Sigmoid colon (tissue), 4 donors: ENCODE results near the gene NAT9.

Experiments used
- POLR2A ChIP-seq, 2 donors: fragments of 450-650 bp; IDR thresholded peaks; one replicate each; pipeline ENCODE4 v1.6.1; 2016; ENCODE audit warnings: antibody characterized with exemption in 2 of 2, mild to moderate bottlenecking in 2 of 2, moderate library complexity in 2 of 2
- POLR2AphosphoS5 ChIP-seq, 4 donors: sonication (generic); formaldehyde crosslinking; IDR thresholded peaks; one replicate each; pipeline ENCODE4 v1.6.1; 2017; ENCODE audit warnings: antibody characterized with exemption in 4 of 4
- TF ChIP-seq, protein P1 (sequence below), 4 experiments: fragments of 450-650 bp in 3 of 4; fragments of 200-600 bp in 1 of 4; IDR thresholded peaks; one replicate each; pipeline ENCODE4 v1.5.1; 2016 to 2019; ENCODE audit warnings: antibody characterized with exemption in 4 of 4, mild to moderate bottlenecking in 3 of 4, moderate library complexity in 2 of 4

DNA sequence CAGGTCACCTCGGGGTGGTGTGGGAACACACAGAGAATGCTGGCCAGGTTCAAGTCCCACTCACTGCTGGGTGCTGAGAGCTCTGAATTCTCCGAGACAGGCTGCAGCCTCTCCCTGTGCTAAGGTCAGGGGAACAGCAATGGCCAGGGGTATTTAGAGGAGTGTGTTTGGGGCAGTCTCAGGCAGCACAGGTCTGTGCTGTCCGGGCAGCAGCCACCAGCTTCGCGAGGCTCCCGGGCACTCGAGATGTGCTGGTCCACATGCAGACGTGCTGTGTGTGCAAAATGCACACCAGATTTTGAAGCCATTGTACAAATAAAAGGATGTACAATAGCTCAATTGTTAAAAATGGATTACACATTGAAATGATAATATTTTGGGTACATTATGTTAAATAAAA lies 20.6 kb downstream of the NAT9 start:
- TF ChIP-seq, protein P1, sequence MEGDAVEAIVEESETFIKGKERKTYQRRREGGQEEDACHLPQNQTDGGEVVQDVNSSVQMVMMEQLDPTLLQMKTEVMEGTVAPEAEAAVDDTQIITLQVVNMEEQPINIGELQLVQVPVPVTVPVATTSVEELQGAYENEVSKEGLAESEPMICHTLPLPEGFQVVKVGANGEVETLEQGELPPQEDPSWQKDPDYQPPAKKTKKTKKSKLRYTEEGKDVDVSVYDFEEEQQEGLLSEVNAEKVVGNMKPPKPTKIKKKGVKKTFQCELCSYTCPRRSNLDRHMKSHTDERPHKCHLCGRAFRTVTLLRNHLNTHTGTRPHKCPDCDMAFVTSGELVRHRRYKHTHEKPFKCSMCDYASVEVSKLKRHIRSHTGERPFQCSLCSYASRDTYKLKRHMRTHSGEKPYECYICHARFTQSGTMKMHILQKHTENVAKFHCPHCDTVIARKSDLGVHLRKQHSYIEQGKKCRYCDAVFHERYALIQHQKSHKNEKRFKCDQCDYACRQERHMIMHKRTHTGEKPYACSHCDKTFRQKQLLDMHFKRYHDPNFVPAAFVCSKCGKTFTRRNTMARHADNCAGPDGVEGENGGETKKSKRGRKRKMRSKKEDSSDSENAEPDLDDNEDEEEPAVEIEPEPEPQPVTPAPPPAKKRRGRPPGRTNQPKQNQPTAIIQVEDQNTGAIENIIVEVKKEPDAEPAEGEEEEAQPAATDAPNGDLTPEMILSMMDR (IDR thresholded peaks at IDR 0.05): no peak
- TF ChIP-seq POLR2A (IDR thresholded peaks at IDR 0.05) (no peak), POLR2AphosphoS5 (IDR thresholded peaks at IDR 0.05) (no peak)
